Uterus (tissue), 4 donors: ENCODE measurements around the gene ARID4B. TPM values are rescaled to one million over a fixed set of nuclear protein-coding genes. Genes with fewer than 3 reads are reported as not detected.

ENCODE experiments used
- DNase-seq, 2 donors: peaks; one replicate each; pipeline ENCODE4 v3.0.0-alpha.2; 2019 to 2020
- H3K27ac ChIP-seq, 2 donors: fragments of 200-600 bp; sonication (generic); 1 replicate in 1 of 2; 2 replicates in 1 of 2; pipeline ENCODE4 v1.5.1; 2016 to 2018
- H3K27me3 ChIP-seq, 2 donors: fragments of 200-600 bp; sonication (generic); one replicate each; pipeline ENCODE4 v1.5.1; 2018 to 2019; ENCODE audit warnings: control low read depth in 1 of 2
- H3K36me3 ChIP-seq, 2 donors: fragments of 200-600 bp; sonication (generic); one replicate each; pipeline ENCODE4 v1.5.1; 2019; ENCODE audit warnings: control low read depth in 1 of 2
- H3K4me1 ChIP-seq, 2 donors: fragments of 200-600 bp; sonication (generic); one replicate each; pipeline ENCODE4 v1.5.1; 2018 to 2019; ENCODE audit warnings: control low read depth in 1 of 2
- H3K4me3 ChIP-seq, 2 donors: fragments of 200-600 bp; sonication (generic); 1 replicate in 1 of 2; 2 replicates in 1 of 2; pipeline ENCODE4 v1.5.1; 2018 to 2019; ENCODE audit warnings: mild to moderate bottlenecking in 1 of 2
- H3K9me3 ChIP-seq, 2 donors: fragments of 200-600 bp; sonication (generic); one replicate each; pipeline ENCODE4 v1.5.1; 2019; ENCODE audit warnings: control low read depth in 1 of 2
- POLR2A ChIP-seq, 2 donors: fragments of 450-650 bp; IDR thresholded peaks; one replicate each; pipeline ENCODE4 v1.6.1; 2016; ENCODE audit warnings: antibody characterized with exemption in 2 of 2, mild to moderate bottlenecking in 1 of 2, moderate library complexity in 1 of 2
- intact Hi-C: fragments of 100-400 bp; cut with DNase I; formaldehyde crosslinking; loops from one replicate; pipeline ENCODE4 v1.15.1; 2023; ENCODE audit warnings: low total_unique reads
- total RNA-seq, 4 donors: library from RNA; depleted of rRNA in 3 of 4; stranded (reverse); fragments of >200 nt in 3 of 4; gene quantifications; one replicate each; pipeline versions ENCODE4 v1.1.0 to v1.2.4, GENCODE V29; 2014 to 2023
- TF ChIP-seq, protein P1 (sequence below), 4 experiments: fragments of 200-600 bp in 2 of 4; fragments of 450-650 bp in 2 of 4; sonication (generic) in 2 of 4; IDR thresholded peaks; one replicate each; pipeline ENCODE4 v1.5.1; 2016 to 2019; ENCODE audit warnings: antibody characterized with exemption in 4 of 4, mild to moderate bottlenecking in 2 of 4, moderate library complexity in 1 of 4
- donor health status: DM: yes; HTN: yes; CAD: no.

Gene ARID4B
- total RNA-seq, 4 donors from 2014 or later, result 21.0 to 69.4 (median 50.4) TPM

DNA sequence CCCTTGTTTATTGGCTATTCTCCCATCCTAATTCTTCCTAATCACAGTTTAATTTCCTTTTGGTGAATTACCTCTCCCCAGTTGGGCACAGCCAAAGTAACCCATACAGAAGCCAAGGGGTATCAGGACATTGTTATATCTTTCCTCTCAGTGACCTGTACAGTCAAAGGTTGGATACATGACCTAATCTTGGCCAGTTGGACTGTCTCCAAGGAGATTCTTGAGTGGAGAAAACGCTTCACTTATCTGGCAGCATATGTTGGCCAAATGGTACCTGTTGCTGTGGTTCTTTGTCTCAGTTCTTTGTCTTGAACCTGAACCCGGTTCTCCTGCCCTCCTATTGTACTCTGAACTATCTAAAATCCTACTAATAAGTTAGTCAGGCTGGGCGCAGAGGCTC, 23.9 kb upstream of the ARID4B start:
- Histone ChIP-seq H3K4me1 (no peaks in the 10 kb centered on the region), H3K36me3 (no peaks in the 10 kb centered on the region), H3K27ac (no peak overlapping the region), H3K9me3 (no peaks in the 10 kb centered on the region), H3K4me3 (no peak overlapping the region), H3K27me3 (no peaks in the 10 kb centered on the region)
- intact Hi-C loops, result no loop called here
- DNase-seq, result no peak
- no peak for TF ChIP-seq POLR2A (IDR thresholded peaks at IDR 0.05)
- TF ChIP-seq, protein P1, sequence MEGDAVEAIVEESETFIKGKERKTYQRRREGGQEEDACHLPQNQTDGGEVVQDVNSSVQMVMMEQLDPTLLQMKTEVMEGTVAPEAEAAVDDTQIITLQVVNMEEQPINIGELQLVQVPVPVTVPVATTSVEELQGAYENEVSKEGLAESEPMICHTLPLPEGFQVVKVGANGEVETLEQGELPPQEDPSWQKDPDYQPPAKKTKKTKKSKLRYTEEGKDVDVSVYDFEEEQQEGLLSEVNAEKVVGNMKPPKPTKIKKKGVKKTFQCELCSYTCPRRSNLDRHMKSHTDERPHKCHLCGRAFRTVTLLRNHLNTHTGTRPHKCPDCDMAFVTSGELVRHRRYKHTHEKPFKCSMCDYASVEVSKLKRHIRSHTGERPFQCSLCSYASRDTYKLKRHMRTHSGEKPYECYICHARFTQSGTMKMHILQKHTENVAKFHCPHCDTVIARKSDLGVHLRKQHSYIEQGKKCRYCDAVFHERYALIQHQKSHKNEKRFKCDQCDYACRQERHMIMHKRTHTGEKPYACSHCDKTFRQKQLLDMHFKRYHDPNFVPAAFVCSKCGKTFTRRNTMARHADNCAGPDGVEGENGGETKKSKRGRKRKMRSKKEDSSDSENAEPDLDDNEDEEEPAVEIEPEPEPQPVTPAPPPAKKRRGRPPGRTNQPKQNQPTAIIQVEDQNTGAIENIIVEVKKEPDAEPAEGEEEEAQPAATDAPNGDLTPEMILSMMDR (IDR thresholded peaks at IDR 0.05), result no peak

DNA sequence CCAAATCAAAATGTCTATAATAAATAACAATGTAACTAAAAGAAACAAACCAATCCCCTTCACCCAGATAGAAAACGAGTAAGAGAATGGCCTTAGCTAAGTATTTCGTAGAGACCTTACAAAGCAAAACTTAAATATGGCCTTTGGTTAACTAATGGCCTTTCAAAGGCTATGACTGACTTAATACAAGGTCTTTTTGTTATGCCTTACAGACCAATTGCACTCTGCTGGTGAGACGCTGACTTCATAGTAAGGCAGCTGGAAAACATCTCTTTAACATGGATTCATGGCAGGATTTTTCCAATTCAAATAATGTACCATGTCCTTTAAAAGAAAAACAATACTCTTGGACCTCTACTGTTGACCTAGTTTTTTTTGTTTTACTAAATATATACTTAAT, 23.5 kb upstream of the ARID4B start:
- no peaks in the 10 kb centered on the region for H3K27me3 ChIP-seq
- H3K36me3 ChIP-seq, result no peaks in the 10 kb centered on the region
- no peaks in the 10 kb centered on the region for H3K9me3 ChIP-seq
- no peak overlapping the region for H3K4me3 ChIP-seq
- intact Hi-C loops, result no loop called here
- TF ChIP-seq POLR2A (IDR thresholded peaks at IDR 0.05), result no peak
- TF ChIP-seq, protein P1 (IDR thresholded peaks at IDR 0.05), result no peak
- no peaks in the 10 kb centered on the region for H3K4me1 ChIP-seq
- no peak for DNase-seq
- no peak overlapping the region for H3K27ac ChIP-seq

DNA sequence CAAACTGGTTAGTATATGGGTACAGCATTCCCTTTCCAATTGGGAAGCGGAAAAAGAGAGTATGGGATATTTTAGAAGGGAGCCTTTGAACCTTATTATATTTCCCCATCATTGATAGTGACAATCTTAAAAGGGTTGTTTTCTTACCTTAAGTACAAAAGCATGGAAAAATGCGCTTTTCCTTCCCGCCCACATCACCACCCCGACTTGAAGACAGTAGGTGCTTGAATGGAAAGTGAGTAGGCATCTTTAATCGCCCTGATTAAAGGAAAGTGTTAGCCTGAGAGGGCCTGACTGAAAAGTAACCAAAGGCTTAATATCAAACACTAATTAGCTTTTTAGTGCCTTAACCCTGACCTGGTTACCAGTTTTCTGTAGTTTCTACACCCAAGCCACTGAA, 15.7 kb upstream of the ARID4B start:
- TF ChIP-seq, protein P1 (IDR thresholded peaks at IDR 0.05), result no peak
- no peak for TF ChIP-seq POLR2A (IDR thresholded peaks at IDR 0.05)
- Histone ChIP-seq H3K36me3 (no peaks in the 10 kb centered on the region), H3K4me3 (no peak overlapping the region), H3K27me3 (no peaks in the 10 kb centered on the region), H3K9me3 (no peaks in the 10 kb centered on the region), H3K4me1 (no peaks in the 10 kb centered on the region), H3K27ac (no peak overlapping the region)
- no peak for DNase-seq
- intact Hi-C loops, result no loop called here

DNA sequence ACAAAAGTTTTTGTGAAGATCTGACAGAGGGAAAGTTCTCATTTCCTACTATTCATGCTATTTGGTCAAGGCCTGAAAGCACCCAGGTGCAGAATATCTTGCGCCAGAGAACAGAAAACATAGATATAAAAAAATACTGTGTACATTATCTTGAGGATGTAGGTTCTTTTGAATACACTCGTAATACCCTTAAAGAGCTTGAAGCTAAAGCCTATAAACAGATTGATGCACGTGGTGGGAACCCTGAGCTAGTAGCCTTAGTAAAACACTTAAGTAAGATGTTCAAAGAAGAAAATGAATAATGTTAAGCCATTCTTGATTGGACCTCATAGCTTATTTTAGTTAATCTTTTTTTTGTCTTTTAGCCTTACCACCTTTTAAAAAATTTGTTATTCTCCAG, 14.5 kb upstream of the ARID4B start:
- TF ChIP-seq, protein P1 (IDR thresholded peaks at IDR 0.05), result no peak
- no peak for TF ChIP-seq POLR2A (IDR thresholded peaks at IDR 0.05)
- H3K9me3 ChIP-seq, result no peaks in the 10 kb centered on the region
- H3K36me3 ChIP-seq, result no peaks in the 10 kb centered on the region
- intact Hi-C loops, result no loop called here
- no peaks in the 10 kb centered on the region for H3K4me1 ChIP-seq
- no peak for DNase-seq
- H3K4me3 ChIP-seq, result no peak overlapping the region
- no peaks in the 10 kb centered on the region for H3K27me3 ChIP-seq
- no peak overlapping the region for H3K27ac ChIP-seq

DNA sequence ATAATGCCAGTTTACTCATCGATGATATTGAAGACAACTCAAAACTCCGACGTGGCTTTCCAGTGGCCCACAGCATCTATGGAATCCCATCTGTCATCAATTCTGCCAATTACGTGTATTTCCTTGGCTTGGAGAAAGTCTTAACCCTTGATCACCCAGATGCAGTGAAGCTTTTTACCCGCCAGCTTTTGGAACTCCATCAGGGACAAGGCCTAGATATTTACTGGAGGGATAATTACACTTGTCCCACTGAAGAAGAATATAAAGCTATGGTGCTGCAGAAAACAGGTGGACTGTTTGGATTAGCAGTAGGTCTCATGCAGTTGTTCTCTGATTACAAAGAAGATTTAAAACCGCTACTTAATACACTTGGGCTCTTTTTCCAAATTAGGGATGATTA, 14.1 kb upstream of the ARID4B start:
- TF ChIP-seq, protein P1 (IDR thresholded peaks at IDR 0.05), result no peak
- no peak for TF ChIP-seq POLR2A (IDR thresholded peaks at IDR 0.05)
- no peaks in the 10 kb centered on the region for H3K4me1 ChIP-seq
- H3K27ac ChIP-seq, result no peak overlapping the region
- H3K9me3 ChIP-seq, result no peaks in the 10 kb centered on the region
- no peaks in the 10 kb centered on the region for H3K27me3 ChIP-seq
- H3K4me3 ChIP-seq, result no peak overlapping the region
- intact Hi-C loops, result no loop called here
- no peak for DNase-seq
- no peaks in the 10 kb centered on the region for H3K36me3 ChIP-seq
